ENCODE data around the gene SLC11A1. TPM values are rescaled to one million over a fixed set of nuclear protein-coding genes. Genes with fewer than 3 reads are reported as not detected.

SLC11A1 gene
- total RNA-seq, 4 donors from 2014 or later = 19.0 to 213 (median 52.9) TPM

DNA sequence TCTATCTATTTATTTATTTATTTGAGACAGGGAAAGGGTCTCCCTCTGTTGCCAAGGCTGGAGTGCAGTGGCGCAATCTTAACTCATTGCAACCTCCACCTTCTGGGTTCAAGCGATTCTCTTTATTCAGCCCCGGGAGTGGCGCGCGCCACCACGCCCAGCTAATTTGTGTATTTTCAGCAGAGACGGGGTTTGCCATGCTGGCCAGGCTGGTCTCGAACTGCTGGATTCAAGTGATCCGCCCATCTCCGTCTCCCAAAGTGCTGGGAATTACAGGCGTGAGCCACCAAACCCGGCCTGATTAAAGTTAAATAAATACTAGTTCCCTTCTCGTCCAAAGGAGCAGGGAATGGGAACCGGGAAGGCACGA lies 13.4 kb downstream of the SLC11A1 start:
- H3K27me3 ChIP-seq = no peaks in the 10 kb centered on the region
- TF ChIP-seq EP300 (IDR thresholded peaks at IDR 0.05) (no peak), CTCF (IDR thresholded peaks at IDR 0.05) (no peak), POLR2A (IDR thresholded peaks at IDR 0.05) (no peak)
- peaks cover 0 to 26% (median 20%) of the 10 kb centered on the region in 4 donors for H3K4me1 ChIP-seq
- WGBS, 2 donors = 21 to 30% methylated on average over 16 of the region's 16 CpGs
- H3K36me3 ChIP-seq = no peaks in the 10 kb centered on the region
- no peaks in the 10 kb centered on the region for H3K9me3 ChIP-seq
- H3K4me3 ChIP-seq = peak overlapping the region; percentile 72 to 98 (median 88)
- DNase-seq (ENCODE audit: low spot score in 2 of 2) = no peak
- H3K27ac ChIP-seq = peak overlapping the region; percentile 96 to 100 (median 98)

GRCh38 chr2:218395826-218396687 lies 14.0 kb downstream of the SLC11A1 start:
- no peaks in the 10 kb centered on the region for H3K27me3 ChIP-seq
- H3K9me3 ChIP-seq = no peaks in the 10 kb centered on the region
- peak; percentile 80 to 82 for DNase-seq (ENCODE audit: low spot score in 2 of 2)
- peak overlapping the region; percentile 72 to 98 (median 88) for H3K4me3 ChIP-seq
- peaks cover 0 to 27% (median 21%) of the 10 kb centered on the region in 4 donors for H3K4me1 ChIP-seq
- WGBS, 2 donors = 0 to 2% methylated on average over 21 to 32 of the region's 57 CpGs
- peak overlapping the region; percentile 96 to 100 (median 98) for H3K27ac ChIP-seq
- H3K36me3 ChIP-seq = no peaks in the 10 kb centered on the region
- TF ChIP-seq POLR2A (IDR thresholded peaks at IDR 0.05) = peak in 1 of 2 donors; percentile 67
- peak; percentile 66 to 99 for TF ChIP-seq EP300 (IDR thresholded peaks at IDR 0.05)
- peak; percentile 85 to 99 (median 98) for TF ChIP-seq CTCF (IDR thresholded peaks at IDR 0.05)

GRCh38 chr2:218396688-218397462 lies 14.8 kb downstream of the SLC11A1 start:
- H3K27ac ChIP-seq = peak overlapping the region; percentile 96 to 100 (median 98)
- DNase-seq (ENCODE audit: low spot score in 2 of 2) = peak; percentile 63 to 68
- H3K4me1 ChIP-seq = peaks cover 0 to 36% (median 29%) of the 10 kb centered on the region in 4 donors
- 1 to 2% methylated on average over 23 to 26 of the region's 27 CpGs for WGBS, 2 donors
- H3K36me3 ChIP-seq = peaks cover 0 to 6% (median 0%) of the 10 kb centered on the region in 3 donors
- H3K4me3 ChIP-seq = peak overlapping the region; percentile 72 to 98 (median 88)
- H3K9me3 ChIP-seq = no peaks in the 10 kb centered on the region
- no peak for TF ChIP-seq POLR2A (IDR thresholded peaks at IDR 0.05)
- no peak for TF ChIP-seq EP300 (IDR thresholded peaks at IDR 0.05)
- TF ChIP-seq CTCF (IDR thresholded peaks at IDR 0.05) = no peak
- no peaks in the 10 kb centered on the region for H3K27me3 ChIP-seq

DNA sequence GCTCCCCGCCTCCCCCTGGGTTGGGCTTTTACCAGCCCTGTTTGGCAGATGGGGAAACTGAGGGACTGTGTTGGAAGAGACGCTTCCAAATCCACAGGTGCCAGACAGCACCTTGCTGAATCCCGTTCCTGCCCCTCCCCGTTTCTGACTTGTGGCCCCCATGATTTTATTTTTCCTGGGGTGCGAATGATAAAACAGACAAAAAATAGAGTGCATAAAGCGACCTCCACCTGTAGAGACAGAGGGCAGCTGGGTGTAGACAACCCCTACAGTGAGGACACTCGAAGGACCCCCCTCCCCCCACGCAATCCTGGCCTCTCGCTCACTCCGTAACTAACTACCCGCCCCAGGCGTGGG lies 15.4 kb downstream of the SLC11A1 start:
- WGBS, 2 donors = 1 to 2% methylated on average over 11 of the region's 12 CpGs
- no peak for TF ChIP-seq POLR2A (IDR thresholded peaks at IDR 0.05)
- no peak for TF ChIP-seq EP300 (IDR thresholded peaks at IDR 0.05)
- TF ChIP-seq CTCF (IDR thresholded peaks at IDR 0.05) = no peak
- H3K27me3 ChIP-seq = no peaks in the 10 kb centered on the region
- H3K4me3 ChIP-seq = peak overlapping the region; percentile 72 to 98 (median 88)
- no peaks in the 10 kb centered on the region for H3K9me3 ChIP-seq
- no peak for DNase-seq (ENCODE audit: low spot score in 2 of 2)
- H3K27ac ChIP-seq = peak overlapping the region; percentile 96 to 100 (median 98)
- peaks cover 0 to 41% (median 34%) of the 10 kb centered on the region in 4 donors for H3K4me1 ChIP-seq
- peaks cover 0 to 11% (median 4%) of the 10 kb centered on the region in 3 donors for H3K36me3 ChIP-seq

Data from tibial nerve (tissue), 4 donors.